RWPE1 (cell line): Measurements from ENCODE around the gene PAXX.

ENCODE experiments used
- CTCF ChIA-PET: fragments of 350-600 bp; sonication (Branson Sonifier 250); formaldehyde crosslinking; extraction: SDS; loops from one replicate; lab custom pipeline; 2021; lab: Yijun Ruan, JAX
- POLR2A ChIA-PET: fragments of 400-600 bp; formaldehyde crosslinking; extraction: SDS; loops from one replicate; lab custom pipeline; 2020; ENCODE audit warnings: antibody characterized with exemption; ENCODE audit not compliant: low non-redundant PET; lab: Yijun Ruan, JAX
- DNase-seq: peaks from one replicate; pipeline ENCODE4 v3.0.0; 2012; ENCODE audit warnings: low spot score
- H3K27ac ChIP-seq: fragments of 450-650 bp; 2 replicates; pipeline ENCODE4 v1.5.1; 2017
- TF ChIP-seq, protein P1 (sequence below): fragments of 450-650 bp; conservative IDR thresholded peaks from 2 replicates; pipeline ENCODE4 v1.5.1; 2017; ENCODE audit warnings: low read depth, mild to moderate bottlenecking

Gene PAXX

DNA sequence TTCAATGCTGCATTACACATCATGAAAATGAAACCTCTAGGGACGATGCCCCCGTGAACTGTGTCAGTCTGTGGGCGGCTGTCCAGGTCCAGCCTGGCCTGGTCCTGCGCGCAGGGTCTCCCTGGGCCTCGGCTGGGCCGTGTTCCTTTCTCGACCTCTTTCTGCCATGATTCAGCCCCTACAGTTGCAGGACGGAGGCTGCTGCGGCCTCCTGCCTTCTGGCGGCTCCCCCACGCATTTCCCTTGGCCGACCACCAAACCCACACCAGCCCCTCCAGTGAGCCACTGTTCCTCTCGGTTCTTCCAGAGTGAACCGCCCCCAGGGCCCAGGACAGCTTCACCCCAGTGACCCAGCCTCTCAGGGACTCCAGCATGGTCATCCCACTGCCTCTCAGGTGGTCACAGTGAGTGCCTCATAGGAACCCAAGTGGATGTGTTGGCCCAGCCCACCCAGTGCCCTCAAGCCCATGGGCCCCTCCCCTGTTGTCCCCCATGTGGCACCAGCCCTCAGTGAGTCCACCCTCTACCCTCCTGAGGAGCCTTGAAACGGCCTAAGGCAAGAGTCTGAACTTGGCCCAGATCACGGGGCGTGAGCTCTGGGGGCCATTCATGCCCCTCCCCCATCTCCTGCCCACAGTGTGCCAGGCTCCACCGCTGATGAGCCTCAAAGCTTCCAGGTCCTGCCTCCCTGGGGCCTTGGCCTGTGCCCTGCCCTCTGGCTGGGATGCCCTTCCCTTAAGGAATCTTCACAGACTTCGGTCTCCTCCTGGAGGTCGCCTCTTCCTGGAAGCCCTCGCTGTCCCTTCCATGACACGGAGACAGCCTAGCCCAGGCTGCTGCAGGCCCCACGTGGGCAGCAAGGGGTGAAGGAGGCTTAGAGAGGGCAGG is 14.1 kb downstream of the PAXX start:
- POLR2A ChIA-PET = no interaction called here
- CTCF ChIA-PET = interaction anchor here (0.6 to 1.8 kb wide), 2 partner anchors 40 to 59 kb away, joined by 6 to 7 read pairs; partner anchors contain the start of gene NPDC1
- TF ChIP-seq, protein P1, sequence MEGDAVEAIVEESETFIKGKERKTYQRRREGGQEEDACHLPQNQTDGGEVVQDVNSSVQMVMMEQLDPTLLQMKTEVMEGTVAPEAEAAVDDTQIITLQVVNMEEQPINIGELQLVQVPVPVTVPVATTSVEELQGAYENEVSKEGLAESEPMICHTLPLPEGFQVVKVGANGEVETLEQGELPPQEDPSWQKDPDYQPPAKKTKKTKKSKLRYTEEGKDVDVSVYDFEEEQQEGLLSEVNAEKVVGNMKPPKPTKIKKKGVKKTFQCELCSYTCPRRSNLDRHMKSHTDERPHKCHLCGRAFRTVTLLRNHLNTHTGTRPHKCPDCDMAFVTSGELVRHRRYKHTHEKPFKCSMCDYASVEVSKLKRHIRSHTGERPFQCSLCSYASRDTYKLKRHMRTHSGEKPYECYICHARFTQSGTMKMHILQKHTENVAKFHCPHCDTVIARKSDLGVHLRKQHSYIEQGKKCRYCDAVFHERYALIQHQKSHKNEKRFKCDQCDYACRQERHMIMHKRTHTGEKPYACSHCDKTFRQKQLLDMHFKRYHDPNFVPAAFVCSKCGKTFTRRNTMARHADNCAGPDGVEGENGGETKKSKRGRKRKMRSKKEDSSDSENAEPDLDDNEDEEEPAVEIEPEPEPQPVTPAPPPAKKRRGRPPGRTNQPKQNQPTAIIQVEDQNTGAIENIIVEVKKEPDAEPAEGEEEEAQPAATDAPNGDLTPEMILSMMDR = no peak
- H3K27ac ChIP-seq = no peak overlapping the region
- DNase-seq = no peak

DNA sequence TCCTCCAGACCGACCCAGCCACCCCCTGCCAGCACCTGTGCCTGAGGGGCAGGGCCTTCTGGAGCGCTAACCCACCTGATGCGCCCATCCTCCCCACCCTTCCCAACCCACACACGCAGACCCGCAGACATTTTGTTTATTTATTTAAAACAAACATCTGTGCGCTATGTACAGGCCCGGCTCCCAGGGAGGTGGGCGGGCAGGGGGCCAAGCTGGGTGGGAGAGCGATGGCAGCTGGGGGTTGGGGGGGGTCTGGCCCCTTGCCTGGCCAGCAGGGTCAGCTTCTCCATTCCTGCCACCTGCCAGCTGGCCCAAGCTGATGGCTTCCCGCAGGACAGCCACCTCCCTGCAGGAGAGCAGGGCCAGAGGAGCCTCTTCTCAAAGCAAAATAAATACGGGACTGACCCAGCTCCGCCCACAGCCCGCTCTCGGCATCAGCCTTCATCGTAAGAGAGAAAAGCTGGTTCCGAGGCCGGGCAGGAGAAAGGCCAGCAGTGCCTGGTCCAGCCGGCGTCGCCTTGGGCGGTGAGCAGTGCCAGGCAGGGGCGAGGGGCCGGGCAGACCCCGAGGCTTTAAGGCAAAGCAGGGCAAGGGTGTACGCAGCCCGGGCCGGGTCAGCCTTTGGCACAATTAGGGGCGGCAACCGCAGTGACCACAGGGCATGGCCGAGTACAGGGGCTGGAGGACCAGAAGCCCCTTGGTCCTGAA is 15.0 kb downstream of the PAXX start:
- CTCF ChIA-PET = interaction anchor here (0.5 to 1.9 kb wide), 4 partner anchors 18 to 57 kb away, joined by 3 to 6 read pairs (median 6); partner anchors contain the start of gene NPDC1
- peak overlapping the region; percentile 2; the same call in 1 of the 2 replicates for H3K27ac ChIP-seq
- no peak for DNase-seq
- TF ChIP-seq, protein P1 = no peak
- POLR2A ChIA-PET = no interaction called here

DNA sequence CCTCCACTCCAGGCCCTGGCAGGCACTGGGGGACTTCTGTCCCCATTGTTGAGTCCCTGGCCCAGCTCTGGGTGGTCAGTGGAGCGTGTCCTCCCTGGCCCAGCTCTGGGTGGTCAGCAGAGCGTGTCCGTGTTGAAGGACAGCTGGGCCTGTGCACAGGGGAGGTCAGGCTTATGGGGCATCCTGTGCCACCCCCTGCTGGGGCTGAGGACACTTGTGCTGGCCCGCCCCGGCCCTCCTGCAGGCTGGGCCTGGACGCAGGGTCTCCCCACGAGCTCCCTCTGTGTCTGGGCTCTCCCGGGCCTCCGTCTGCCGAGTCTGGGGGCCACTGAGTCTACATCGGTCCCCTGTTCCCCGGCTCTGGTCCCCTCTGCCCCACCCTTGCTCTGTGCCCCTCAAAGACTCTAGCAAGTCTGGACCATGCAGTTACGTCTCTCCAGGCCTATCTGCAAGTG is 15.6 kb downstream of the PAXX start:
- TF ChIP-seq, protein P1 = no peak
- CTCF ChIA-PET = interaction anchor here (0.5 to 1.9 kb wide), 4 partner anchors 18 to 56 kb away, joined by 3 to 6 read pairs (median 6); partner anchors contain the start of gene NPDC1
- peak overlapping the region; percentile 2; the same call in 1 of the 2 replicates for H3K27ac ChIP-seq
- POLR2A ChIA-PET = no interaction called here
- no peak for DNase-seq

DNA sequence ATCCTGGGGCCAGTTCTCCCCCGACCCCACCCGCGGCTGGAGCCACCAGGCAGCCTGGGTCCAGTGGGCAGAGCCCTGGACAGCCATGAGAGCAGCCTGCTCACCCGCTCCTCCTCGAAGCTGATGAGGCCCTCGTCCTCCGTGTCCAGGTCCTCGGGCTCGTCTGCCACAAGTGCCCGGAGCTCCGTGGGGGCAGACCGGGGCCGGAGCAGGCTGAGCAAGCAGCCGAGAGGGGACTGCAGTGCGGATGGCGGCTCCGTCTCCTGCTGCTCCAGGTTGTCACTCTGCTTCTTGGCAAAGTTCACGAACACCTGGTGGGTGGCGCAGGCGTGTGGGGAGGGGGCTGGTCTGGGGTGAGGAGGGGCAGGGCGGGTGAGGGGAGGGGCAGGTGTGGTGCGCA is 16.1 kb downstream of the PAXX start:
- CTCF ChIA-PET = interaction anchor here (1.0 to 1.9 kb wide), 2 partner anchors 21 to 56 kb away, joined by 5 to 6 read pairs; no protein-coding TSS in a partner anchor
- POLR2A ChIA-PET = no interaction called here
- no peak overlapping the region for H3K27ac ChIP-seq
- TF ChIP-seq, protein P1 = no peak
- no peak for DNase-seq

DNA sequence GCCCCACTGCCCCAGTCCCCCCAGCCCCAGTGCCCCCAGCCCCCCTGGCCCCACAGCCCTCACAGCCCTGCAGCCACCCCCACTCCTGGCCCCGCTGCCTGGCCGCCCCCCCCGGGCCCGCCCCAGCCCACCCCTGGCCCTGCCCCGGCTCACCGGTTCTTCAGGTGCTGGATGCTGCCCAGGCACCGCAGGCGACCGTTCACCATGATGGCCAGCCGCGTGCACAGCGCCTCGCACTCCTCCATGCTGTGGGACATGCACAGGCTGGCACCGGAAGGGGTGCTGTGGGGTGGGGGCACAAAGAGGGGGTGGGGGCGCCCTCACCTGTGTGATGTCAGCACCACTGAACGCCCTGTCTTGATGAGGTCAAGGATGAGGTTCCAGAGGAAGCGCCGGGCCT is 17.0 kb downstream of the PAXX start:
- CTCF ChIA-PET = interaction anchor here (0.9 kb wide), 1 partner anchor 20 kb away, joined by 3 read pairs; no protein-coding TSS in a partner anchor
- TF ChIP-seq, protein P1 = no peak
- DNase-seq = no peak
- POLR2A ChIA-PET = no interaction called here
- no peak overlapping the region for H3K27ac ChIP-seq
